HCT116 (cell line): ENCODE results near the gene CTCF. TPM values are rescaled to one million over a fixed set of nuclear protein-coding genes. Genes with fewer than 3 reads are reported as not detected.
"Not testable (repeated sequence)": the region's sequence is repeated elsewhere in the genome, so short reads cannot be mapped to it uniquely, and the experiment has no call there.

Source experiments
- ATAC-seq: fragments of 200-7000 bp; cut with Tn5 transposase; 2 replicates; pipeline ENCODE4 v1.9.1; 2020; ENCODE audit warnings: mild to moderate bottlenecking, moderate library complexity
- BruUV-seq: library from RNA; stranded (reverse); fragments of 400-500 nt; replicated peaks from 2 replicates; lab custom pipeline; 2021; lab: Mats Ljungman, UMichigan
- CTCF ChIA-PET: fragments of 300-600 bp; sonication (Branson Sonifier 250); formaldehyde crosslinking; loops from one replicate; lab custom pipeline; 2021; ENCODE audit warnings: antibody characterized with exemption; lab: Charles Lee
- POLR2A ChIA-PET: fragments of 300-600, 350-600 bp; sonication (Branson Sonifier 250); formaldehyde crosslinking; loops from one replicate; lab custom pipeline; 2021; ENCODE audit warnings: antibody characterized with exemption; lab: Charles Lee
- RAD21 ChIA-PET, 2 experiments: fragments of 300-600 bp; sonication (Branson Sonifier 250); formaldehyde crosslinking; loops; one replicate each; lab custom pipeline; 2023; ENCODE audit warnings: low total read pairs in 2 of 2; ENCODE audit not compliant: uncharacterized antibody in 2 of 2, unreplicated experiment in 2 of 2, low non-redundant PET in 1 of 2; lab: Charles Lee
- DNase-seq: peaks from one replicate; pipeline ENCODE4 v3.0.0-alpha.2; 2010; ENCODE audit warnings: low read depth, low spot score
- H2AFZ ChIP-seq: fragments of 200-600 bp; shearing (Covaris generic), sonication (generic); 2 replicates; pipeline ENCODE4 v1.6.1; 2017; ENCODE audit warnings: low read depth, mixed run types, mixed read lengths, antibody characterized with exemption, low read length; ENCODE audit not compliant: poor library complexity, severe bottlenecking
- H3K27ac ChIP-seq: 2 replicates; pipeline ENCODE4 v1.5.1; 2012; ENCODE audit warnings: low read depth, low read length
- H3K27me3 ChIP-seq: fragments of 200-600 bp; sonication (generic); 2 replicates; pipeline ENCODE4 v1.6.1; 2016; ENCODE audit warnings: mixed run types, low read length, mixed read lengths; ENCODE audit not compliant: insufficient read depth
- H3K36me3 ChIP-seq, 2 experiments: fragments of 200-500 bp in 1 of 2; fragments of 200-600 bp in 1 of 2; sonication (Bioruptor generic) in 1 of 2; sonication (generic) in 1 of 2; 2 replicates each; pipeline versions ENCODE4 v1.5.1 to v1.6.1; 2014 to 2016; ENCODE audit warnings: low read length in 2 of 2, inconsistent platforms in 1 of 2, mixed read lengths in 1 of 2, mixed run types in 1 of 2; ENCODE audit not compliant: insufficient read depth in 2 of 2, control insufficient read depth in 1 of 2
- H3K4me1 ChIP-seq, 2 experiments: fragments of 200-600 bp in 1 of 2; sonication (generic) in 1 of 2; 2 replicates each; pipeline versions ENCODE4 v1.5.1 to v1.6.1; 2012 to 2017; ENCODE audit warnings: low read length in 2 of 2, inconsistent platforms in 1 of 2, mild to moderate bottlenecking in 1 of 2, mixed read lengths in 1 of 2, mixed run types in 1 of 2, moderate library complexity in 1 of 2; ENCODE audit not compliant: insufficient read depth in 2 of 2, control insufficient read depth in 1 of 2
- H3K4me2 ChIP-seq: fragments of 200-600 bp; sonication (generic); 2 replicates; pipeline ENCODE4 v1.6.1; 2017; ENCODE audit warnings: mixed run types, low read length, mixed read lengths
- H3K4me3 ChIP-seq, 2 experiments: fragments of 200-600 bp in 1 of 2; sonication (generic) in 1 of 2; replicated peaks in 1 of 2; 2 replicates each; pipeline ENCODE4 v1.5.1; 2011 to 2016; ENCODE audit warnings: low read length in 2 of 2, control low read depth in 1 of 2, low read depth in 1 of 2, mild to moderate bottlenecking in 1 of 2, mixed read lengths in 1 of 2, mixed run types in 1 of 2
- H3K79me2 ChIP-seq: fragments of 200-600 bp; sonication (generic); 2 replicates; pipeline ENCODE4 v1.6.1; 2017; ENCODE audit warnings: mild to moderate bottlenecking, mixed run types, low read length, moderate library complexity, mixed read lengths; ENCODE audit not compliant: insufficient read depth
- H3K9ac ChIP-seq: fragments of 200-600 bp; sonication (generic); 2 replicates; pipeline ENCODE4 v1.6.1; 2016; ENCODE audit warnings: low read length, mixed read lengths
- H3K9me2 ChIP-seq: fragments of 200-600 bp; sonication (generic), shearing (Covaris generic); 2 replicates; pipeline ENCODE4 v1.6.1; 2017; ENCODE audit warnings: mixed run types, mild to moderate bottlenecking, moderate library complexity; ENCODE audit not compliant: insufficient read depth
- H3K9me3 ChIP-seq, 2 experiments: fragments of 200-500 bp in 1 of 2; fragments of 200-600 bp in 1 of 2; sonication (Bioruptor generic) in 1 of 2; sonication (generic) in 1 of 2; 2 replicates each; pipeline ENCODE4 v1.6.1; 2014 to 2017; ENCODE audit warnings: low read length in 2 of 2, mixed read lengths in 2 of 2, inconsistent platforms in 1 of 2, low read depth in 1 of 2, mild to moderate bottlenecking in 1 of 2, mixed run types in 1 of 2, moderate library complexity in 1 of 2; ENCODE audit not compliant: control insufficient read depth in 1 of 2, insufficient read depth in 1 of 2
- H4K20me1 ChIP-seq: fragments of 200-600 bp; sonication (generic), shearing (Covaris generic); 2 replicates; pipeline ENCODE4 v1.6.1; 2017; ENCODE audit warnings: mixed run types, mild to moderate bottlenecking, moderate library complexity; ENCODE audit not compliant: insufficient read depth
- ATF3 ChIP-seq: IDR thresholded peaks from 2 replicates; pipeline ENCODE4 v1.6.1; 2012
- CBX3 ChIP-seq: IDR thresholded peaks from 2 replicates; pipeline ENCODE4 v1.6.1; 2012; ENCODE audit warnings: low read depth
- EZH2 ChIP-seq: fragments of 200-600 bp; sonication (generic); IDR thresholded peaks from 2 replicates; pipeline ENCODE4 v1.6.1; 2017; ENCODE audit warnings: antibody characterized with exemption, mixed run types
- POLR2AphosphoS5 ChIP-seq: IDR thresholded peaks from 2 replicates; pipeline ENCODE4 v1.6.1; 2011; ENCODE audit warnings: mild to moderate bottlenecking, low read depth, low read length, moderate library complexity
- SIN3A ChIP-seq: IDR thresholded peaks from 2 replicates; pipeline ENCODE4 v1.6.1; 2012; ENCODE audit warnings: low read depth
- SP1 ChIP-seq: IDR thresholded peaks from 2 replicates; pipeline ENCODE4 v1.6.1; 2012; ENCODE audit warnings: low read depth
- YY1 ChIP-seq: IDR thresholded peaks from 2 replicates; pipeline ENCODE4 v1.6.1; 2011; ENCODE audit warnings: low read length, low read depth, moderate library complexity, mild to moderate bottlenecking; ENCODE audit not compliant: insufficient replicate concordance; ENCODE audit errors: extremely low read depth
- ZFX ChIP-seq: fragments of 450-650 bp; IDR thresholded peaks from 2 replicates; pipeline ENCODE4 v1.6.1; 2017
- ZNF274 ChIP-seq: fragments of 200-500 bp; sonication (Bioruptor generic); IDR thresholded peaks from 2 replicates; pipeline ENCODE4 v1.6.1; 2014; ENCODE audit warnings: mild to moderate bottlenecking, low read depth, low read length, inconsistent platforms
- intact Hi-C: fragments of 100-400 bp; cut with micrococcal nuclease; formaldehyde crosslinking; loops from 2 replicates; pipeline ENCODE4 v1.10.0; 2022
- total RNA-seq: library from RNA; stranded (reverse); gene quantifications from one replicate; pipeline ENCODE4 v1.2.1, GENCODE V29; 2021; ENCODE audit not compliant: unreplicated experiment

The CTCF gene
- total RNA-seq, 1 experiment from 2014 or later: 48.3 TPM

GRCh38 chr16:67533024-67533560 lies 29.2 kb upstream of the CTCF start:
- no peaks in the 10 kb centered on the region for H4K20me1 ChIP-seq
- H3K9ac ChIP-seq: no peak overlapping the region
- CTCF ChIA-PET: interaction anchor here (0.7 to 5.4 kb wide), 4 partner anchors 12 to 66 kb away, joined by 3 to 37 read pairs (median 5); no protein-coding TSS in a partner anchor
- no peaks in the 10 kb centered on the region for H3K27me3 ChIP-seq
- intact Hi-C loops: no loop called here
- POLR2A ChIA-PET: interaction anchor here (0.7 kb wide), 1 partner anchor 30 kb away, joined by 5 read pairs; no protein-coding TSS in a partner anchor
- H3K9me3 ChIP-seq: no peaks in the 10 kb centered on the region
- RAD21 ChIA-PET: interaction anchor here in 1 of 2 experiments (0.7 kb wide), 1 partner anchor 127 kb away, joined by 3 read pairs; the partner anchor contains the start of gene ACD
- TF ChIP-seq POLR2AphosphoS5 (no peak), ATF3 (no peak), CBX3 (no peak), SIN3A (no peak), ZNF274 (no peak), YY1 (no peak), EZH2 (no peak), SP1 (no peak), ZFX (no peak)
- H3K4me1 ChIP-seq: peaks cover 9 to 28% of the 10 kb centered on the region in 2 experiments
- ATAC-seq (no peak), DNase-seq (no peak)
- H3K4me2 ChIP-seq: no peak overlapping the region
- BruUV-seq: no TSS peak
- no peaks in the 10 kb centered on the region for H3K9me2 ChIP-seq
- H3K36me3 ChIP-seq: no peaks in the 10 kb centered on the region
- H3K79me2 ChIP-seq: peaks cover 45% of the 10 kb centered on the region
- H2AFZ ChIP-seq: no peak overlapping the region
- no peak overlapping the region for H3K4me3 ChIP-seq
- H3K27ac ChIP-seq: no peak overlapping the region

GRCh38 chr16:67533987-67534386 lies 28.3 kb upstream of the CTCF start:
- H2AFZ ChIP-seq, H3K27me3 ChIP-seq, intact Hi-C loops, DNase-seq, BruUV-seq, H4K20me1 ChIP-seq, H3K9me2 ChIP-seq, ATAC-seq, H3K27ac ChIP-seq, H3K4me3 ChIP-seq, H3K9ac ChIP-seq, H3K4me2 ChIP-seq, H3K36me3 ChIP-seq, H3K9me3 ChIP-seq: not testable (repeated sequence)
- ChIA-PET RAD21 (interaction anchor here in 1 of 2 experiments (0.7 kb wide), 1 partner anchor 126 kb away, joined by 3 read pairs; the partner anchor contains the start of gene ACD), POLR2A (interaction anchor here (0.7 kb wide), 1 partner anchor 29 kb away, joined by 5 read pairs; no protein-coding TSS in a partner anchor), CTCF (interaction anchor here (0.7 to 5.4 kb wide), 3 partner anchors 13 to 65 kb away, joined by 3 to 37 read pairs (median 8); no protein-coding TSS in a partner anchor)
- H3K79me2 ChIP-seq: peaks cover 45% of the 10 kb centered on the region
- peaks cover 6 to 23% of the 10 kb centered on the region in 2 experiments; a peak in 3 of 4 replicates for H3K4me1 ChIP-seq
